Thyroid gland (tissue), 4 donors: Measurements from ENCODE around the gene HYPK.
A peak's percentile ranks its signal among the peaks of the same experiment; 100 is the strongest.

Experiments
- CTCF ChIP-seq, 6 experiments: fragments of 200-600 bp in 3 of 6; fragments of 450-650 bp in 3 of 6; sonication (generic) in 3 of 6; IDR thresholded peaks; one replicate each; pipeline ENCODE4 v1.5.1; 2016 to 2019; ENCODE audit warnings: antibody characterized with exemption in 6 of 6, mild to moderate bottlenecking in 2 of 6, inconsistent platforms in 1 of 6, moderate library complexity in 1 of 6
- POLR2A ChIP-seq, 2 donors: fragments of 450-650 bp; IDR thresholded peaks; one replicate each; pipeline ENCODE4 v1.6.1; 2017; ENCODE audit warnings: antibody characterized with exemption in 2 of 2, mild to moderate bottlenecking in 2 of 2, moderate library complexity in 1 of 2

GRCh38 chr15:43776718-43777266 lies 23.6 kb upstream of the HYPK start, which contains the start of gene ELL3:
- TF ChIP-seq CTCF (IDR thresholded peaks at IDR 0.05), result no peak
- TF ChIP-seq POLR2A (IDR thresholded peaks at IDR 0.05), result peak in 1 of 2 donors; percentile 57
